K562 (cell line): ENCODE data around the gene CASP7. TPM values are rescaled to one million over a fixed set of nuclear protein-coding genes. Genes with fewer than 3 reads are reported as not detected.

Experiments
- ATAC-seq: fragments of 200-7000 bp; cut with Tn5 transposase; 3 replicates; pipeline ENCODE4 v1.9.1; 2020; ENCODE audit warnings: moderate library complexity
- BruUV-seq: library from RNA; stranded (reverse); fragments of 400-500 nt; replicated peaks from 2 replicates; lab custom pipeline; 2021; lab: Mats Ljungman, UMichigan
- CTCF ChIA-PET: fragments of 300-600 bp; formaldehyde crosslinking; extraction: SDS; loops from one replicate; lab custom pipeline; 2021; ENCODE audit warnings: low intra/inter-chr PET ratio; lab: Yijun Ruan, JAX
- POLR2A ChIA-PET: fragments of 300-600, 350-650 bp; sonication (Branson Sonifier 250); formaldehyde crosslinking; extraction: SDS; loops from one replicate; lab custom pipeline; 2021; ENCODE audit warnings: antibody characterized with exemption, inconsistent platforms; lab: Yijun Ruan, JAX
- DNase-seq, 4 experiments: peaks; one replicate each; pipeline versions ENCODE4 v3.0.0 to v3.0.0-alpha.2; 2011 to 2018; ENCODE audit warnings: low spot score in 3 of 4, mixed read lengths in 3 of 4; ENCODE audit errors: extremely low read depth in 1 of 4
- FAIRE-seq: peaks from 2 replicates; lab custom pipeline; 2011; peaks lifted over from hg19 to GRCh38; lab: Jason Lieb, UNC
- H2AFZ ChIP-seq: 2 replicates; pipeline ENCODE4 v1.6.0; 2011; ENCODE audit warnings: low read depth, low read length, control low read depth, inconsistent platforms
- H3K27ac ChIP-seq: fragments of 200-600 bp; 3 replicates; pipeline ENCODE4 v1.8.0; 2011; ENCODE audit warnings: low read depth, mild to moderate bottlenecking, control low read depth, inconsistent platforms, low read length, moderate library complexity, mixed read lengths; ENCODE audit errors: extremely low read depth
- H3K27me3 ChIP-seq, 2 experiments: fragments of 300-600 bp in 1 of 2; 2 replicates in 1 of 2; 3 replicates in 1 of 2; pipeline versions ENCODE4 v1.6.0 to v1.8.0; 2011; ENCODE audit warnings: inconsistent platforms in 2 of 2, low read length in 2 of 2, mild to moderate bottlenecking in 1 of 2, mixed read lengths in 1 of 2, moderate library complexity in 1 of 2; ENCODE audit not compliant: control insufficient read depth in 2 of 2, insufficient read depth in 2 of 2
- H3K36me3 ChIP-seq: fragments of 300-600 bp; 3 replicates; pipeline ENCODE4 v1.8.0; 2011; ENCODE audit warnings: mild to moderate bottlenecking, low read length, inconsistent platforms; ENCODE audit not compliant: control insufficient read depth, insufficient read depth
- H3K4me1 ChIP-seq, 2 experiments: fragments of 200-600 bp in 1 of 2; replicated peaks in 1 of 2; 2 replicates in 1 of 2; 3 replicates in 1 of 2; pipeline versions ENCODE4 v1.5.1 to v1.8.0; 2011; ENCODE audit warnings: inconsistent platforms in 2 of 2, low read length in 2 of 2, mild to moderate bottlenecking in 1 of 2, mixed read lengths in 1 of 2, moderate library complexity in 1 of 2; ENCODE audit not compliant: control insufficient read depth in 2 of 2, insufficient read depth in 2 of 2
- H3K4me2 ChIP-seq: 2 replicates; pipeline ENCODE4 v1.6.1; 2011; ENCODE audit warnings: low read length, control low read depth, inconsistent platforms, mixed read lengths; ENCODE audit not compliant: insufficient read depth
- H3K4me3 ChIP-seq: fragments of 200-600 bp; sonication (generic), shearing (Covaris generic); 2 replicates; pipeline ENCODE4 v1.5.1; 2016; ENCODE audit warnings: control low read depth, inconsistent platforms
- H3K79me2 ChIP-seq: fragments of 200-600 bp; 3 replicates; pipeline ENCODE4 v1.8.0; 2011; ENCODE audit warnings: low read length, inconsistent platforms; ENCODE audit not compliant: control insufficient read depth, insufficient read depth
- H3K9ac ChIP-seq, 2 experiments: 2 replicates each; pipeline versions ENCODE4 v1.6.0 to v1.6.1; 2011; ENCODE audit warnings: low read depth in 2 of 2, low read length in 2 of 2, control low read depth in 1 of 2, inconsistent platforms in 1 of 2, mild to moderate bottlenecking in 1 of 2, mixed read lengths in 1 of 2; ENCODE audit not compliant: insufficient read depth in 1 of 2
- H3K9me1 ChIP-seq: one replicate; pipeline ENCODE4 v1.6.0; 2011; ENCODE audit warnings: inconsistent platforms, mild to moderate bottlenecking, low read length, moderate library complexity; ENCODE audit not compliant: control insufficient read depth, insufficient read depth
- H3K9me3 ChIP-seq: replicated peaks from 2 replicates; pipeline ENCODE4 v1.5.1; 2011; ENCODE audit warnings: low read depth, low read length, inconsistent platforms; ENCODE audit not compliant: control insufficient read depth, insufficient read depth
- H4K20me1 ChIP-seq: replicated peaks from 2 replicates; pipeline ENCODE4 v1.6.1; 2011; ENCODE audit warnings: low read length, inconsistent platforms, mixed read lengths; ENCODE audit not compliant: control insufficient read depth, insufficient read depth
- CBFA2T2 ChIP-seq: fragments of 450-650 bp; conservative IDR thresholded peaks from 2 replicates; pipeline ENCODE4 v1.6.1; 2017; ENCODE audit warnings: mild to moderate bottlenecking
- ELF2 ChIP-seq: fragments of 250-450 bp; sonication (Bioruptor Pico); IDR thresholded peaks from 2 replicates; pipeline ENCODE4 v1.5.0; 2021; ENCODE audit warnings: mild to moderate bottlenecking
- HDAC8 ChIP-seq: fragments of 450-650 bp; IDR thresholded peaks from 2 replicates; pipeline ENCODE4 v1.6.1; 2016; ENCODE audit warnings: mild to moderate bottlenecking, missing genetic modification characterization, moderate library complexity, missing compliant biosample characterization
- HNRNPK ChIP-seq: fragments of 200-400 bp; formaldehyde crosslinking; IDR thresholded peaks from one replicate; pipeline ENCODE4 v1.6.1; 2018; ENCODE audit warnings: mild to moderate bottlenecking, low read depth, low read length; ENCODE audit not compliant: poor library complexity, severe bottlenecking
- KAT8 ChIP-seq: fragments of 450-650 bp; IDR thresholded peaks from 2 replicates; pipeline ENCODE4 v1.6.1; 2016; ENCODE audit warnings: low read depth, mild to moderate bottlenecking
- MAFF ChIP-seq: IDR thresholded peaks from 2 replicates; pipeline ENCODE4 v1.6.1; 2012; ENCODE audit warnings: low read length, improper control_type of control experiment
- NFXL1 ChIP-seq: fragments of 450-650 bp; formaldehyde crosslinking; IDR thresholded peaks from 2 replicates; pipeline ENCODE4 v1.4.0; 2021; ENCODE audit warnings: mild to moderate bottlenecking
- PURB ChIP-seq: sonication (generic); formaldehyde crosslinking; IDR thresholded peaks from 2 replicates; pipeline ENCODE4 v1.9.0; 2021; ENCODE audit warnings: low read depth, mild to moderate bottlenecking, missing genetic modification reagents
- TEAD4 ChIP-seq, 2 experiments: sonication (generic) in 1 of 2; formaldehyde crosslinking in 1 of 2; IDR thresholded peaks; 2 replicates each; pipeline versions ENCODE4 v1.6.1 to v1.8.0; 2012 to 2022; ENCODE audit warnings: borderline replicate concordance in 1 of 2, inconsistent platforms in 1 of 2, low read length in 1 of 2, mild to moderate bottlenecking in 1 of 2, missing genetic modification reagents in 1 of 2
- ZNF232 ChIP-seq: sonication (generic); formaldehyde crosslinking; IDR thresholded peaks from 2 replicates; pipeline ENCODE4 v1.8.0; 2022; ENCODE audit warnings: mild to moderate bottlenecking, missing genetic modification reagents
- ZNF583 ChIP-seq: fragments of 250-450 bp; sonication (Bioruptor Pico); IDR thresholded peaks from 2 replicates; pipeline ENCODE4 v1.4.0; 2020
- WGBS: fragments of 100-300 bp; shearing (Covaris generic); methylation state at CpG from one replicate; pipeline ENCODE4 v1.1.6; 2016; ENCODE audit warnings: low coverage, mixed read lengths; ENCODE audit not compliant: insufficient coverage; ENCODE audit errors: missing lambda C conversion rate; 5-methylcytosine and 5-hydroxymethylcytosine counted together
- in situ Hi-C: fragments of 300-500 bp; cut with MboI; formaldehyde crosslinking; loops from 4 replicates; pipeline ENCODE4 v1.15.0; 2018; ENCODE audit warnings: inconsistent platforms, mixed read lengths
- intact Hi-C: fragments of 100-400 bp; cut with micrococcal nuclease; formaldehyde crosslinking; loops from 2 replicates; pipeline ENCODE4 v1.14.2; 2022
- polyA plus RNA-seq, 8 experiments: library from polyadenylated mRNA; depleted of rRNA in 4 of 8; stranded (reverse) in 5 of 8; unstranded in 3 of 8; fragments of >200 nt; fragmentation: Nextera tagmentation in 2 of 8; fragmentation: Illumina TruSeq in 1 of 8; extraction: Ambion mirVana in 2 of 8; extraction: Trizol in 1 of 8; gene quantifications; 2 replicates each; pipeline versions ENCODE4 v1.2.1 to v1.2.3, GENCODE V29; 2011 to 2014; ENCODE audit warnings: inconsistent platforms in 1 of 8, missing spikeins in 1 of 8
- total RNA-seq, 7 experiments: library from RNA; depleted of rRNA in 6 of 7; stranded (reverse); fragments of >200 nt in 6 of 7; fragmentation: Illumina TruSeq in 2 of 7; extraction: Trizol in 2 of 7; gene quantifications; 2 replicates each; pipeline versions ENCODE4 v1.2.1 to v1.2.3, GENCODE V29; 2011 to 2021; ENCODE audit warnings: low replicate concordance in 1 of 7
- TF ChIP-seq, protein P1 (sequence below): fragments of 450-650 bp; IDR thresholded peaks from 2 replicates; pipeline ENCODE4 v1.6.1; 2016; ENCODE audit warnings: mild to moderate bottlenecking

Gene CASP7
- total and polyA plus RNA-seq, 9 of the 15 experiments (the other 6 are each of a cell fraction or from before 2014, with no cell fraction given): 2.2 to 23.3 (median 9.0) TPM

- no peak overlapping the region for H3K9ac ChIP-seq
- H4K20me1 ChIP-seq: no peaks in the 10 kb centered on the region
- no peak overlapping the region for H3K27ac ChIP-seq
- in situ Hi-C loops (no loop called here), intact Hi-C loops (no loop called here)
- TF ChIP-seq NFXL1 (CRISPR knock-in tag): no peak
- no peak for TF ChIP-seq KAT8
- no peak for TF ChIP-seq HNRNPK
- no peak for TF ChIP-seq ELF2 (CRISPR knock-in tag)
- TF ChIP-seq, protein P1, sequence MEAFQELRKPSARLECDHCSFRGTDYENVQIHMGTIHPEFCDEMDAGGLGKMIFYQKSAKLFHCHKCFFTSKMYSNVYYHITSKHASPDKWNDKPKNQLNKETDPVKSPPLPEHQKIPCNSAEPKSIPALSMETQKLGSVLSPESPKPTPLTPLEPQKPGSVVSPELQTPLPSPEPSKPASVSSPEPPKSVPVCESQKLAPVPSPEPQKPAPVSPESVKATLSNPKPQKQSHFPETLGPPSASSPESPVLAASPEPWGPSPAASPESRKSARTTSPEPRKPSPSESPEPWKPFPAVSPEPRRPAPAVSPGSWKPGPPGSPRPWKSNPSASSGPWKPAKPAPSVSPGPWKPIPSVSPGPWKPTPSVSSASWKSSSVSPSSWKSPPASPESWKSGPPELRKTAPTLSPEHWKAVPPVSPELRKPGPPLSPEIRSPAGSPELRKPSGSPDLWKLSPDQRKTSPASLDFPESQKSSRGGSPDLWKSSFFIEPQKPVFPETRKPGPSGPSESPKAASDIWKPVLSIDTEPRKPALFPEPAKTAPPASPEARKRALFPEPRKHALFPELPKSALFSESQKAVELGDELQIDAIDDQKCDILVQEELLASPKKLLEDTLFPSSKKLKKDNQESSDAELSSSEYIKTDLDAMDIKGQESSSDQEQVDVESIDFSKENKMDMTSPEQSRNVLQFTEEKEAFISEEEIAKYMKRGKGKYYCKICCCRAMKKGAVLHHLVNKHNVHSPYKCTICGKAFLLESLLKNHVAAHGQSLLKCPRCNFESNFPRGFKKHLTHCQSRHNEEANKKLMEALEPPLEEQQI: no peak
- no peak for TF ChIP-seq TEAD4 (IDR thresholded peaks at IDR 0.05; ENCODE audit: low read length)
- no peak for TF ChIP-seq TEAD4 (CRISPR knock-in tag; IDR thresholded peaks at IDR 0.05; ENCODE audit: borderline replicate concordance)
- TF ChIP-seq PURB (CRISPR knock-in tag): no peak
- TF ChIP-seq CBFA2T2: no peak
- no peak for TF ChIP-seq ZNF583
- TF ChIP-seq MAFF: no peak
- TF ChIP-seq HDAC8 (tag): no peak
- TF ChIP-seq ZNF232 (CRISPR knock-in tag): no peak
- WGBS: 0% methylated on average over 1 of the region's 1 CpG
- FAIRE-seq (no peak), DNase-seq (no peak), ATAC-seq (no peak)
- H3K79me2 ChIP-seq: no peaks in the 10 kb centered on the region
- H2AFZ ChIP-seq: no peak overlapping the region
- H3K4me2 ChIP-seq: no peak overlapping the region
- no peaks in the 10 kb centered on the region for H3K4me1 ChIP-seq
- no peaks in the 10 kb centered on the region for H3K9me1 ChIP-seq
- H3K27me3 ChIP-seq: no peaks in the 10 kb centered on the region
- no peaks in the 10 kb centered on the region for H3K36me3 ChIP-seq
- ChIA-PET CTCF (no interaction called here), POLR2A (no interaction called here)
- no peak overlapping the region for H3K4me3 ChIP-seq
- no TSS peak for BruUV-seq
- H3K9me3 ChIP-seq: no peaks in the 10 kb centered on the region
Observed at GRCh38 chr10:113736576-113736975, 56.9 kb downstream of the CASP7 start.
